Activated T-helper 9 cell treated with anti-CD3 and anti-CD28 coated beads, Interleukin-2, amount 50 U/mL, for 16 hours (primary cell): Measurements from ENCODE around the gene NUP54.

ENCODE experiments used
- DNase-seq: peaks from one replicate; pipeline ENCODE4 v3.0.0-alpha.2; 2020; ENCODE audit warnings: low read depth

NUP54 gene

DNA sequence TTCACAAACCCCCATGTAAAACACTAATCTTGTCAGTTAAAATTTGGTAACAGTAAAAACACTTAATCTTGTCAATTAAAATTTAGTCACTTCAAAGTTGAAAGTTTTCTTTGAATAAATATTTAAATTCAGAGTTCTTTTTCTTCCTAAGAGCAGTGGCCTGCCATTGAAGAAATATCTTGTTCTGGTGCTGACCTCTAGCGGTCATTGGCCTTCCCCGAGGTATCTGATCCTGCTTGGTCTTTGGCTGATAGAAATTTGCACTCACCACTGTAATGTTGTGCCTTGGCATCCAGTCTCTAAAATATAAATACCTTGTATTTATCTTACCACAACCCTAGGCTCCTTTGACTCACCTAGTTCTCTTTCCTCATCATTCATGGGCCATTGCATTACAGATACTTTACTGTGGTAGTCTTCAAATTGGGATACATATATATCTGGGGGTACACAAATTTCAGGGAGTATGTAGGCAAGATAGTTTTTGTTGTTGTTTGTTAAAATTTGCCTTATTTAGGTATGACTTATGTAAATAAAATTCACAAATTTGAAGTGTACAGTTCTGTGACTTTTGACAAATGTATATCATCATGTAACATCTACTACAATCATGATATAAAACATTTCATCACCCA lies 80.4 kb downstream of the NUP54 start:
- peak; percentile 45 for DNase-seq

DNA sequence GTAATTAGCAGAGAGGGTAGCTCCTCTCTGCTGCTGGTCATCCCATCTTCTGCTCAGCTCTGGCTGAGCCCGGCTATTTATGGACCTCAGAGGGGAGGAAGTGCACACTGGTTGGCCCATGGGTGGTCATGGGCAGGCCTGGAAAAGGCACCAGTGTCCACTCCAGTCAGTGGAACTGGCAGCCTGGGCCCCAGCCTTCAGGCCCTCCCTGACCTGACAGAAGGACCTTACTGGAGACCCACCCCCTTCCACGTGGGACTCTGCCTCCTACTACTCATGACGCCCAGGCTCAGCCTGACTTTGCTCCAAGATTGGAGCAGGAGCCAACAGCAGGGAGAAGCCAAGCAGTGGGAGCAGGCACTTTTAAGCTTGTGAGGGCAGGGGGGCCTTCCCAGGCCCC lies 81.7 kb downstream of the NUP54 start:
- no peak for DNase-seq
